Activated naive CD8-positive, alpha-beta T cell (primary cell): ENCODE results near the gene MUL1.
A peak's percentile ranks its signal among the peaks of the same experiment; 100 is the strongest.

Experiments
- H3K27ac Mint-ChIP-seq: one replicate; pipeline ENCODE4 v1.8.0; 2021; ENCODE audit warnings: mixed read lengths
- H3K27me3 Mint-ChIP-seq: one replicate; pipeline ENCODE4 v1.8.0; 2021; ENCODE audit warnings: mixed read lengths
- H3K36me3 Mint-ChIP-seq: one replicate; pipeline ENCODE4 v1.8.0; 2021; ENCODE audit warnings: mixed read lengths
- H3K4me1 Mint-ChIP-seq: one replicate; pipeline ENCODE4 v1.8.0; 2021; ENCODE audit warnings: low read depth, mixed read lengths
- H3K4me3 Mint-ChIP-seq: one replicate; pipeline ENCODE4 v1.8.0; 2021; ENCODE audit warnings: mild to moderate bottlenecking, mixed read lengths
- H3K9me3 Mint-ChIP-seq: one replicate; pipeline ENCODE4 v1.8.0; 2021; ENCODE audit warnings: low read depth, mixed read lengths

MUL1 gene

DNA sequence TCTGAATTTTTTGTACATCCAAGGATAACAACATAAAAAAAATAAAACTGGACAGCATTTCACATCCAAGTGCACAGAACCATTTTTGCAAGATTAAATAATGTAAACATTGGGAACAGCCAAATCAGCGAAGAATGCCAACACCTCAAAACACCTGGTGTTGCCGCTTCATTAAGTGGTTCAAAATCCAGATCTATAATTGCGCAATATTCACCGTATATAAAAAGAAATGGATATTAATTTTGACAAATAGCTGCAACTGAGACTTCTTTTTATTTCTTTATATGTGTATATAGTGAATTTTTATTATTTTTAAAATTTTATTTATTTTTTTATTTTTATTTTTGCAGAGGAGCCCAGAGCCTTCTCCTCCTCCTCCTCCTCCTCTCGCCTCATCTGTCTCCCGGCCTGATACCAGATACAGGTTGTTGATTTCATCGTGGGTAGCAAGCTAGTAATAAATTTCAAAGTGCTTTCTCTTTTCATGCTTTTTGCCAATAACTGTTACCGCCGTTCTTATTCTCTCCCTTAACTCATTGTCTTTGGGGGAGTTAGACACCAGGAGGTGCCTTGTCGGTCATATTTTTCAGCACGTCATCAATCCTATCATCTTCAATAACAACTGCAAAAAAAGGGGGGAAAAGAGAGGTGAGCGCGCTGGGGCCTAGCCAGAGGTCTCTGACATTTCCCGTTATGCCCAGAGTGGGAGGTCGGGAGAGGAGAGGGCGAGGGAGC, 24.7 kb downstream of the MUL1 start:
- Mint-ChIP-seq H3K4me1 (peaks cover 17% of the 10 kb centered on the region), H3K27me3 (peaks cover 38% of the 10 kb centered on the region), H3K9me3 (no peaks in the 10 kb centered on the region), H3K4me3 (peak overlapping the region; percentile 53), H3K36me3 (no peaks in the 10 kb centered on the region), H3K27ac (no peak overlapping the region)

- Mint-ChIP-seq H3K4me1 (peaks cover 13% of the 10 kb centered on the region), H3K4me3 (no peak overlapping the region), H3K27me3 (peaks cover 42% of the 10 kb centered on the region), H3K9me3 (no peaks in the 10 kb centered on the region), H3K27ac (no peak overlapping the region), H3K36me3 (no peaks in the 10 kb centered on the region)
These were observed 26.1 kb downstream of the MUL1 start for GRCh38 chr1:20481643-20482498.

DNA sequence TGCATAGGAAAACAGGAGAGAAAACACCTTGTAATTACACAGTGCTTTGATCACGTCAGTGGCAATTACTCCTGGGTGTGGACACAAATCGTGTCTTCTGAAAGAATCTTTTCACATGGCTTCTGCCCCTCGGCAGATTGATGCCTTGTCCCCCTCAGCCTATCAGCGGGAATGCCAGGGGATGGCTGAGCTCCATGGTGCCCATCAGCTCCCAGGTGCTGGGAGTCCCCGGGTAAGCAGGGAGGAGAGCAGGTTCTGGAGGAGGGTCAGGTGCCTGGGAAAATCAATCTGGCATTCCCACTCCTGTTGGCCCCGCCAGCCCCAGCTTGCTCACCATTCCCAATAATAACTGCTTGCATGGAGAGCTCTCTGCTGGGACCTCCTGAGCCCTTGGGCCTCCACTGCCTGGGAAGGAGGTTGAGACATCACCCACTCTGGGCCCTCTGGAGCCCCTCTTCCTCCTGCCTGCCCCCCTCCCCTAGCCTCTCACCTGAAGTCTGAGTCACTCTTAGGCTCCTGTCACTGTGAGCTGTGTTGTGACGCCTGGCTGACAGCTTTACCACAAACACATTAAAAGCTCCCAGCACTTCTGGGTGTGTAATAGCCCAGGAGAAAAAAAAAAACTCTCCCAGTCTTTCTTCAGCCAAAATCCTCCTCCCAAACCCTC, 26.9 kb downstream of the MUL1 start:
- no peaks in the 10 kb centered on the region for H3K36me3 Mint-ChIP-seq
- H3K4me1 Mint-ChIP-seq = peaks cover 14% of the 10 kb centered on the region
- no peaks in the 10 kb centered on the region for H3K9me3 Mint-ChIP-seq
- H3K27ac Mint-ChIP-seq = no peak overlapping the region
- H3K4me3 Mint-ChIP-seq = no peak overlapping the region
- H3K27me3 Mint-ChIP-seq = peaks cover 45% of the 10 kb centered on the region

- Mint-ChIP-seq H3K4me1 (peaks cover 12% of the 10 kb centered on the region), H3K4me3 (no peak overlapping the region), H3K36me3 (no peaks in the 10 kb centered on the region), H3K27ac (no peak overlapping the region), H3K27me3 (peaks cover 48% of the 10 kb centered on the region), H3K9me3 (no peaks in the 10 kb centered on the region)
These were observed 27.6 kb downstream of the MUL1 start for GRCh38 chr1:20480243-20480944.

DNA sequence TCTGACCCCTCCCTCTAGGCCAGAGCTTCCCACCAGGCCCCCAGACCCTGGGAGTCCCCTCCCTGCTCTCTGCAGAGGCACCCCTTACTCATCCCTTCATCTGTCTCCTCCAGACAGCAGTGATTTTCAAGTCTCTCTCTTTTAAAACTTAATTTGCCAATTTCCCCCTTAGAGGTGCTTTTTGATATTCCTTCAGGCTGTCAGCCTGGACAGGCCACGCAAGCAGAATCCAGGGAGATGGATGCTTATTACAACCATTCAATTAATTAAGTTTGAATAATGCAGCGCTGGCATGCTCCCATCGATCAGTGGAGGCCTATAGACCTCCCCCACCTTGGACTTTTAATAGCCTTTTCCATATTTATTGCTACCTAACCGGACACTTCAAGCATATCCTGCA, 28.1 kb downstream of the MUL1 start:
- Mint-ChIP-seq H3K27me3 (peaks cover 52% of the 10 kb centered on the region), H3K4me1 (peaks cover 12% of the 10 kb centered on the region), H3K36me3 (no peaks in the 10 kb centered on the region), H3K9me3 (no peaks in the 10 kb centered on the region), H3K27ac (no peak overlapping the region), H3K4me3 (no peak overlapping the region)

DNA sequence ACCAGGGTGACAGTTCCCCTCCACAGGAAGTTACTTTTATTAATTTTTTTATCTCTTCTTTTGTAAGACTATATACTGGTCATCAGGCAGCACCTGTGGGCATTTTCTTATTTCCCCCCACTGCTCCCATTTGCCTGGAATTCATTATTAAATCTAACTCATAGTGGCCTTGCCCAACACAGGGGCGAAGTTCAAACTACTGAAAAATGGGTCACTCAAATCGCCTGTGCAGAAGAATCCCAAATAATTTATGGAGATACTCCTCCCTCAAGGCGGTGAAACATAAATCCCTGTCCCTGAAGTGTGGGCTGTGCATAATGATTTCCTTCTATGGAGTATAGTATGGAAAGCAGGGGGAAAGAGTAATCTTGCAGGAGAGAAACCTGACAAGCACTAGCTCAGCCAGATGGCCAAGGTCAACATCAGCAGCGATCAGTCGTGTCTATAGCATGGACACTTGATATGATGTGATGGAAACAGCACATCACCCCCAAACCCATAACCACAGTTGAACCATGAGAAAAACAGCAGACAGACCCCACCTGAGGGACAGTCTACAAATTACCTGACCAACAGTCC, 29.8 kb downstream of the MUL1 start:
- Mint-ChIP-seq H3K36me3 (no peaks in the 10 kb centered on the region), H3K27me3 (peaks cover 53% of the 10 kb centered on the region), H3K4me3 (no peak overlapping the region), H3K4me1 (peaks cover 2% of the 10 kb centered on the region), H3K9me3 (no peaks in the 10 kb centered on the region), H3K27ac (no peak overlapping the region)

DNA sequence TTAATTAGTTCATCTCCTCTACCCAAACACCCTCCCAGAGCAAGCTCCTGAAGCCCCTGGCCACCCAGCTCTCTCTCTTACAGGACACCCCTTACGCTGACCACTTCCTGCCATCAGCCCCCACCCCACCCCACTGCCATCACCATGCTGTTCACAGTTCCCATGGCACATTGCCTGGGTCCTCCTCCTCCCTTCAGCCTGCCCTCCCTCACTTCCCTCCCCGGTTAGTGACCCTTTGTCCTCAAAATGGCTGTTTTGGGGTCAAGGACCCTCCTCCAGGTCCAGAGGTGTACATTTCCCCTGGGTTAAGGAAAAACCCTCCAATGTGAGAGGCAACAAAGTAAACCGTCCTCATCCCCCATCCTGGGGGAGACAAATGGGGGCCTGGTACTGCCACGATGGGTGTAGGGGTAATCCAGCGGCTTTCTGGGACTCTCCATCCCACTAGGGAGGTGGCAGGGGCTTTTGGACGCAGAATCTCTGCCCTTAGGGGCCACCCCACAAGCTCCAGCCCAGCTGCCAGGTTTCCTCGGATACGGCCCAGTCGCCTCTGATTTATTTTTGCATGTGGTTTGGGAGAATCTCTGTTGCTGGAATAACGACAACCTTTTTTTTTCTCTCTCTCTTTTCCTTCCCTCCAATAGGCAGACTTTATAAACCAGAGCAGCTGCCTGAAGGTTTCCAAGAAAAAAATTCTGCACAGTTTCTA, 30.4 kb downstream of the MUL1 start:
- Mint-ChIP-seq H3K36me3 (no peaks in the 10 kb centered on the region), H3K27me3 (peaks cover 48% of the 10 kb centered on the region), H3K9me3 (no peaks in the 10 kb centered on the region), H3K4me3 (no peak overlapping the region), H3K27ac (no peak overlapping the region), H3K4me1 (peaks cover 2% of the 10 kb centered on the region)

GRCh38 chr1:20476265-20477038, 31.5 kb downstream of the MUL1 start:
- H3K27me3 Mint-ChIP-seq = peaks cover 50% of the 10 kb centered on the region
- H3K4me3 Mint-ChIP-seq = no peak overlapping the region
- H3K9me3 Mint-ChIP-seq = no peaks in the 10 kb centered on the region
- peaks cover 2% of the 10 kb centered on the region for H3K4me1 Mint-ChIP-seq
- H3K27ac Mint-ChIP-seq = no peak overlapping the region
- no peaks in the 10 kb centered on the region for H3K36me3 Mint-ChIP-seq

- Mint-ChIP-seq H3K27ac (no peak overlapping the region), H3K9me3 (no peaks in the 10 kb centered on the region), H3K4me1 (peaks cover 2% of the 10 kb centered on the region), H3K27me3 (peaks cover 49% of the 10 kb centered on the region), H3K4me3 (no peak overlapping the region), H3K36me3 (no peaks in the 10 kb centered on the region)
These were observed 33.0 kb downstream of the MUL1 start for GRCh38 chr1:20474996-20475395.

DNA sequence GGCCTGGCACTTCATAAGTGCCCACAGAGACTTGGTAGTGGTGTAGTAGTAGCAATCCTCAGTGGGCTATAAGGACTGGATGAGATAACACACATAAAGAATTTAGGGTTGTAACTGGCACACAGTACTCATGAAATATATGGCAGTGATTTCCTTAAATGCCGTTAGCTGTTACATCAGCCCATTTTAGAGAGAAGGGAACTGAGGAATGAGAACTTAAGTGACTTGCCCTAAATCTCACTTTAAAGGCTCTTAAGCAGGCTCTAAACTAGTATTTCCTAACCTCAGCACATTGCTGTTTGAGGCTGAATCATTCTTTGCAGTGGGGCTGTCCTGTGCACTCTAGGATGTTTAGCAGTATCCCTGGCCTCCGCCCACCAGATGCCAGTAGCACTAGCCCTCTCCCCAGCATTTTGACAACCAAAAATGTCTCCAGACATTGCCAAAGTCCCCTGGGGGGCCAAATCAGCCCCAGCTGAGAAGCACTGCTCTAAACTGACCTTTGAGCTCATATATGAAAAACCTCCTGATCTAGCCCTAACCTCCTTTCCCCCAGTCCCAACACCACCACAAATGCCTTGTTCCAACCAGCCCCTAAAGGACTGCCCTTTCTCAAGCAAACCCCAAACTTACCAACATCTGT, 33.5 kb downstream of the MUL1 start:
- Mint-ChIP-seq H3K36me3 (no peaks in the 10 kb centered on the region), H3K4me1 (peaks cover 2% of the 10 kb centered on the region), H3K27ac (no peak overlapping the region), H3K27me3 (peaks cover 49% of the 10 kb centered on the region), H3K4me3 (no peak overlapping the region), H3K9me3 (no peaks in the 10 kb centered on the region)

DNA sequence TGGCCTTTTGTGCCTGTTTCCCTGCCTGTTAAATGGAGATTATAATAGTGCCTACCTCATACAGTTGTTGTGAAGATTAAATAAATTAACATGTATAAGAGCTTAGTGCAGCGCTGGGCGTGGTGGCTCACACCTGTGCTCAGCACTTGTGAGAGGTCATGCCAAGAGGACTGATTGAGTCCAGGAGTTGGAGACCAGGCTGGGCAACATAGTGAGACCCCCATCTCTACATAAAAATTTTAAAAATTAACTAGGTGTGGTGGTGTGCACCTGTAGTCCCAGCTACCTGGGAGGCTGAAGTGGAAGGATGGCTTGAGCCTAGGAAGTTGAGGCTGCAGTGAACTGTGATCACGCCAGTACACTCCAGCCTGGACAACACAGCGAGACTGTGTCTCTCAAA, 34.1 kb downstream of the MUL1 start:
- no peak overlapping the region for H3K4me3 Mint-ChIP-seq
- no peaks in the 10 kb centered on the region for H3K36me3 Mint-ChIP-seq
- H3K9me3 Mint-ChIP-seq = no peaks in the 10 kb centered on the region
- peaks cover 46% of the 10 kb centered on the region for H3K27me3 Mint-ChIP-seq
- H3K27ac Mint-ChIP-seq = no peak overlapping the region
- peaks cover 2% of the 10 kb centered on the region for H3K4me1 Mint-ChIP-seq

DNA sequence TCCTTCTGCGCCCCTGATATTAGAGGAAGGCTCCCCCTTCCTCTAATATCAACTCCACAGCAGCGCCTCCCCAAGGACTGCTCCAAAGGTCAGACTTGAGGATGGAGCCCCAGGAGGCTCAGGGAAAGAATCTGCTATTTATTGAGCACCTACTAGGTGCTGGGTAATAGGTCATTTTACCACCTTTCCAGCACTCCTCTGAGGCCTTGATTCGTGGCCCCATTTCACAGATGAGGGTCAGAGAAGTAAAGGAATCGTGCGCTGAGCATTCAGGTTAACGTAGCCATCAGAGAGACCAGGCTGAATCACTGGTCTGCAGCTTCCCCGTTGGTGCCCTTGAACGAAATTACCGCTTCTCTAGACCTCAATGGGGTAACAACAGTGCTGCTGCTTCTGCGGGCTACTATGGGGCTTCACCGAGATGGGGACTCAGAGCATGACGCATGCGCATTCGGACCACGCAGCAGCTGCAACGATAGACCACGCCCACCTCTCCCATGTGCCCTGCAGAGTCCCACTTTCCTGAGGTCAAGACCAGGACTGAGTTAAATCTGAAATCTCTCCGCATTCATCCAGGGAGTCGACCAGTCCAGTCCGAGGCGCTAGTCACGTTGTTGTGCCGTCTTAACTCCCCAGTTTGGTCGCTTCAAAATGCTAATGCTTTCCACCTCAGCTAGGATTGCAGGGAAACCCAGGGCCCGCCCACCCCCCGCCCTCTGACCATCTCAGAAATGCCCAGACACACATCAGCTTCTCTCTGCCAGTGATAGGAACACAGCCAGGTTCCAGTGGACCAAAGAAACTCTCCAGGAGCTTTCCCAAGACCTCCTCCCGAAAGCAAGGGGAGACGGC, 34.9 kb downstream of the MUL1 start:
- H3K27me3 Mint-ChIP-seq = peaks cover 40% of the 10 kb centered on the region
- no peaks in the 10 kb centered on the region for H3K36me3 Mint-ChIP-seq
- H3K27ac Mint-ChIP-seq = no peak overlapping the region

More for the DNA sequence above, 34.9 kb downstream of the MUL1 start:
- no peaks in the 10 kb centered on the region for H3K9me3 Mint-ChIP-seq
- no peak overlapping the region for H3K4me3 Mint-ChIP-seq
- H3K4me1 Mint-ChIP-seq = peaks cover 2% of the 10 kb centered on the region
